ENCODE results near the gene CDC16.

DNA sequence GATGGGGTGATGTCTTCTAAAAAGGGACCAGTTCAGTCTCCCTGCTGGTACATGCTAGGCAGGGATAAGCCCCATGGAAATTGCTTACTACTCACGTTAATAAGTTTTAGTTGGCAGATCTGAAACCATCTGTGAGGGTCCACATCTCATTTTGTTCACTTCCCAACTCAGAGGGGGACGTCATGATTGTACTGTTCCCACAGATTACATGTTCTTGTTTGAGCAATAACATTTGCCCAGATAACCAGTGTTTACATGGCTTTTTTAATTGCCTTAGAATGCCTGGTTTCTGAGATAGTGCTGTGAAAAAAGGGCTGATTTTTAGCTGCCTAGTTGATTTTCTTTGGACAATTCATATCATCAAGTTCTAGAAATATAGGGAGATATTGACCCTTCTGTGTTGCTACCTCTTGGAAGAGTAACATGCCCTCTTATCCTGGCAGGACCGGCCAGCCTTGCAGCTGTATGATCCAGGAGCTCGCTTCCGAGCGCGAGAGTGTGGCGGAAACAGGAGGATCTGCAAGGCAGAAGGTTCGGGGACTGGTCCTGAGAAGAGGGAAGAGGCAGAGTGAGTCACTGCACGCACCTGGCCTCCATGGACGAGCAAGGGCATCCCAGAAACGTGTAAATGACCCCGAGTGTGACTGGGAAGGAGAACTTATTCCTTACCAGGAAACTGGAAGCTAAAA, 69.8 kb downstream of the CDC16 start:
- TF ChIP-seq, protein P1, sequence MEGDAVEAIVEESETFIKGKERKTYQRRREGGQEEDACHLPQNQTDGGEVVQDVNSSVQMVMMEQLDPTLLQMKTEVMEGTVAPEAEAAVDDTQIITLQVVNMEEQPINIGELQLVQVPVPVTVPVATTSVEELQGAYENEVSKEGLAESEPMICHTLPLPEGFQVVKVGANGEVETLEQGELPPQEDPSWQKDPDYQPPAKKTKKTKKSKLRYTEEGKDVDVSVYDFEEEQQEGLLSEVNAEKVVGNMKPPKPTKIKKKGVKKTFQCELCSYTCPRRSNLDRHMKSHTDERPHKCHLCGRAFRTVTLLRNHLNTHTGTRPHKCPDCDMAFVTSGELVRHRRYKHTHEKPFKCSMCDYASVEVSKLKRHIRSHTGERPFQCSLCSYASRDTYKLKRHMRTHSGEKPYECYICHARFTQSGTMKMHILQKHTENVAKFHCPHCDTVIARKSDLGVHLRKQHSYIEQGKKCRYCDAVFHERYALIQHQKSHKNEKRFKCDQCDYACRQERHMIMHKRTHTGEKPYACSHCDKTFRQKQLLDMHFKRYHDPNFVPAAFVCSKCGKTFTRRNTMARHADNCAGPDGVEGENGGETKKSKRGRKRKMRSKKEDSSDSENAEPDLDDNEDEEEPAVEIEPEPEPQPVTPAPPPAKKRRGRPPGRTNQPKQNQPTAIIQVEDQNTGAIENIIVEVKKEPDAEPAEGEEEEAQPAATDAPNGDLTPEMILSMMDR (conservative IDR thresholded peaks at IDR 0.05; ENCODE audit: low read depth, low read length) = no peak
- no peak for TF ChIP-seq EZH2 (IDR thresholded peaks at IDR 0.05; ENCODE audit: borderline replicate concordance, low read depth, low read length, poor library complexity, severe bottlenecking)

All from A673 (cell line).